Measurements from ENCODE around the gene PARD3.

Gene PARD3

GRCh38 chr10:34498821-34499220, 316.3 kb downstream of the PARD3 start:
- Histone ChIP-seq H3K9ac (ENCODE audit: low read length) (no peak overlapping the region), H3K4me1 (ENCODE audit: insufficient read depth, low read length) (no peaks in the 10 kb centered on the region), H3K36me3 (ENCODE audit: insufficient read depth, low read length) (no peaks in the 10 kb centered on the region), H3K9me3 (ENCODE audit: low read length) (no peaks in the 10 kb centered on the region), H3K27ac (ENCODE audit: low read depth, low read length) (no peak overlapping the region), H3K27me3 (ENCODE audit: control insufficient read depth in 1 of 2, insufficient read depth in 2 of 2, low read length in 2 of 2) (no peaks in the 10 kb centered on the region), H3K4me3 (ENCODE audit: low read depth in 1 of 2, low read length in 2 of 2) (no peak overlapping the region)

- Histone ChIP-seq H3K4me3 (ENCODE audit: low read depth in 1 of 2, low read length in 2 of 2) (no peak overlapping the region), H3K4me1 (ENCODE audit: insufficient read depth, low read length) (peaks cover 7% of the 10 kb centered on the region), H3K9ac (ENCODE audit: low read length) (no peak overlapping the region), H3K27ac (ENCODE audit: low read depth, low read length) (no peak overlapping the region), H3K27me3 (ENCODE audit: control insufficient read depth in 1 of 2, insufficient read depth in 2 of 2, low read length in 2 of 2) (no peaks in the 10 kb centered on the region), H3K9me3 (ENCODE audit: low read length) (no peaks in the 10 kb centered on the region), H3K36me3 (ENCODE audit: insufficient read depth, low read length) (no peaks in the 10 kb centered on the region)
Measured at GRCh38 chr10:34495938-34496337, 319.2 kb downstream of the PARD3 start.

- Histone ChIP-seq H3K9ac (ENCODE audit: low read length) (no peak overlapping the region), H3K4me1 (ENCODE audit: insufficient read depth, low read length) (peaks cover 19% of the 10 kb centered on the region), H3K9me3 (ENCODE audit: low read length) (no peaks in the 10 kb centered on the region), H3K27ac (ENCODE audit: low read depth, low read length) (no peak overlapping the region), H3K36me3 (ENCODE audit: insufficient read depth, low read length) (no peaks in the 10 kb centered on the region), H3K27me3 (ENCODE audit: control insufficient read depth in 1 of 2, insufficient read depth in 2 of 2, low read length in 2 of 2) (no peaks in the 10 kb centered on the region), H3K4me3 (ENCODE audit: low read depth in 1 of 2, low read length in 2 of 2) (no peak overlapping the region)
Measured at GRCh38 chr10:34494012-34494411, 321.1 kb downstream of the PARD3 start.

GRCh38 chr10:34492081-34492480, 323.0 kb downstream of the PARD3 start:
- H3K9me3 ChIP-seq (ENCODE audit: low read length), result no peaks in the 10 kb centered on the region
- no peak overlapping the region for H3K9ac ChIP-seq (ENCODE audit: low read length)
- no peak overlapping the region for H3K27ac ChIP-seq (ENCODE audit: low read depth, low read length)
- peaks cover 19% of the 10 kb centered on the region for H3K4me1 ChIP-seq (ENCODE audit: insufficient read depth, low read length)
- H3K4me3 ChIP-seq (ENCODE audit: low read depth in 1 of 2, low read length in 2 of 2), result no peak overlapping the region
- H3K27me3 ChIP-seq (ENCODE audit: control insufficient read depth in 1 of 2, insufficient read depth in 2 of 2, low read length in 2 of 2), result no peaks in the 10 kb centered on the region
- no peaks in the 10 kb centered on the region for H3K36me3 ChIP-seq (ENCODE audit: insufficient read depth, low read length)

- no peak overlapping the region for H3K4me3 ChIP-seq (ENCODE audit: low read depth in 1 of 2, low read length in 2 of 2)
- H3K9ac ChIP-seq (ENCODE audit: low read length), result no peak overlapping the region
- H3K36me3 ChIP-seq (ENCODE audit: insufficient read depth, low read length), result no peaks in the 10 kb centered on the region
- no peaks in the 10 kb centered on the region for H3K27me3 ChIP-seq (ENCODE audit: control insufficient read depth in 1 of 2, insufficient read depth in 2 of 2, low read length in 2 of 2)
- H3K9me3 ChIP-seq (ENCODE audit: low read length), result no peaks in the 10 kb centered on the region
- no peak overlapping the region for H3K27ac ChIP-seq (ENCODE audit: low read depth, low read length)
- H3K4me1 ChIP-seq (ENCODE audit: insufficient read depth, low read length), result peaks cover 19% of the 10 kb centered on the region
Measured at GRCh38 chr10:34491678-34492077, 323.4 kb downstream of the PARD3 start.

GRCh38 chr10:34489973-34490745, 324.9 kb downstream of the PARD3 start:
- Histone ChIP-seq H3K27ac (ENCODE audit: low read depth, low read length) (no peak overlapping the region), H3K9me3 (ENCODE audit: low read length) (no peaks in the 10 kb centered on the region), H3K4me1 (ENCODE audit: insufficient read depth, low read length) (peaks cover 19% of the 10 kb centered on the region), H3K27me3 (ENCODE audit: control insufficient read depth in 1 of 2, insufficient read depth in 2 of 2, low read length in 2 of 2) (no peaks in the 10 kb centered on the region), H3K36me3 (ENCODE audit: insufficient read depth, low read length) (no peaks in the 10 kb centered on the region), H3K9ac (ENCODE audit: low read length) (no peak overlapping the region), H3K4me3 (ENCODE audit: low read depth in 1 of 2, low read length in 2 of 2) (no peak overlapping the region)

- Histone ChIP-seq H3K27me3 (ENCODE audit: control insufficient read depth in 1 of 2, insufficient read depth in 2 of 2, low read length in 2 of 2) (no peaks in the 10 kb centered on the region), H3K9ac (ENCODE audit: low read length) (no peak overlapping the region), H3K9me3 (ENCODE audit: low read length) (no peaks in the 10 kb centered on the region), H3K27ac (ENCODE audit: low read depth, low read length) (no peak overlapping the region), H3K4me1 (ENCODE audit: insufficient read depth, low read length) (peaks cover 19% of the 10 kb centered on the region), H3K4me3 (ENCODE audit: low read depth in 1 of 2, low read length in 2 of 2) (no peak overlapping the region), H3K36me3 (ENCODE audit: insufficient read depth, low read length) (no peaks in the 10 kb centered on the region)
Measured at GRCh38 chr10:34489411-34489810, 325.7 kb downstream of the PARD3 start.

- H3K27me3 ChIP-seq (ENCODE audit: control insufficient read depth in 1 of 2, insufficient read depth in 2 of 2, low read length in 2 of 2), result no peaks in the 10 kb centered on the region
- no peak overlapping the region for H3K4me3 ChIP-seq (ENCODE audit: low read depth in 1 of 2, low read length in 2 of 2)
- H3K27ac ChIP-seq (ENCODE audit: low read depth, low read length), result no peak overlapping the region
- H3K36me3 ChIP-seq (ENCODE audit: insufficient read depth, low read length), result no peaks in the 10 kb centered on the region
- H3K9me3 ChIP-seq (ENCODE audit: low read length), result no peaks in the 10 kb centered on the region
- peaks cover 19% of the 10 kb centered on the region for H3K4me1 ChIP-seq (ENCODE audit: insufficient read depth, low read length)
- H3K9ac ChIP-seq (ENCODE audit: low read length), result no peak overlapping the region
Measured at GRCh38 chr10:34488476-34489130, 326.5 kb downstream of the PARD3 start.

- Histone ChIP-seq H3K36me3 (ENCODE audit: insufficient read depth, low read length) (no peaks in the 10 kb centered on the region), H3K27ac (ENCODE audit: low read depth, low read length) (no peak overlapping the region), H3K4me1 (ENCODE audit: insufficient read depth, low read length) (peaks cover 12% of the 10 kb centered on the region), H3K4me3 (ENCODE audit: low read depth in 1 of 2, low read length in 2 of 2) (no peak overlapping the region), H3K9me3 (ENCODE audit: low read length) (no peaks in the 10 kb centered on the region), H3K27me3 (ENCODE audit: control insufficient read depth in 1 of 2, insufficient read depth in 2 of 2, low read length in 2 of 2) (no peaks in the 10 kb centered on the region), H3K9ac (ENCODE audit: low read length) (no peak overlapping the region)
Measured at GRCh38 chr10:34486008-34486407, 329.1 kb downstream of the PARD3 start.

- no peaks in the 10 kb centered on the region for H3K27me3 ChIP-seq (ENCODE audit: control insufficient read depth in 1 of 2, insufficient read depth in 2 of 2, low read length in 2 of 2)
- no peak overlapping the region for H3K27ac ChIP-seq (ENCODE audit: low read depth, low read length)
- no peaks in the 10 kb centered on the region for H3K36me3 ChIP-seq (ENCODE audit: insufficient read depth, low read length)
- no peaks in the 10 kb centered on the region for H3K9me3 ChIP-seq (ENCODE audit: low read length)
- H3K9ac ChIP-seq (ENCODE audit: low read length), result no peak overlapping the region
- H3K4me3 ChIP-seq (ENCODE audit: low read depth in 1 of 2, low read length in 2 of 2), result no peak overlapping the region
- H3K4me1 ChIP-seq (ENCODE audit: insufficient read depth, low read length), result no peaks in the 10 kb centered on the region
Measured at GRCh38 chr10:34484164-34484563, 330.9 kb downstream of the PARD3 start.

- Histone ChIP-seq H3K9ac (ENCODE audit: low read length) (no peak overlapping the region), H3K27ac (ENCODE audit: low read depth, low read length) (no peak overlapping the region), H3K36me3 (ENCODE audit: insufficient read depth, low read length) (no peaks in the 10 kb centered on the region), H3K4me1 (ENCODE audit: insufficient read depth, low read length) (no peaks in the 10 kb centered on the region), H3K9me3 (ENCODE audit: low read length) (no peaks in the 10 kb centered on the region), H3K27me3 (ENCODE audit: control insufficient read depth in 1 of 2, insufficient read depth in 2 of 2, low read length in 2 of 2) (no peaks in the 10 kb centered on the region), H3K4me3 (ENCODE audit: low read depth in 1 of 2, low read length in 2 of 2) (no peak overlapping the region)
Measured at GRCh38 chr10:34480345-34480744, 334.8 kb downstream of the PARD3 start.

All from muscle layer of colon (tissue), 2 donors.